Measurements from ENCODE around the gene CDK17.
"Not testable (repeated sequence)": the region's sequence is repeated elsewhere in the genome, so short reads cannot be mapped to it uniquely, and the experiment has no call there.

The CDK17 gene

DNA sequence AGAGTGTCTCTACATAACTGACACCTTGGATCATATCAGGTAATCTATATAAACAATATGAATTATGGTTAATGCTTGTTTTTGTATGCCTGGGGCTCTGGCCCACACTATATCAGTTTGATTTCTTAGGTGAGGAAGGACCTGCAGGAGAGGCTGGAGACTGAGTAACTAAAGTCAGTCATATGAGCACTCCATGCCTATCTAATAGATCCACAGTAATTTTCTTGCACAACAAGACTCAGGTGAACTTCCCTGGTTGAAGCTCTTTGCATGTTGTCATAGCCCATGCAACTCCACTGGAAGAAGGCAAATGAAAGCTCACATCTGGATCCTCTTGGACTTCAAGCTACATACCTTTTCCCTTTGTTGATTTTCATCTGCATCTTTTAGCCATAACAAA lies 62.3 kb downstream of the CDK17 start:
- no peak overlapping the region for H3K27ac ChIP-seq (ENCODE audit: low read depth, low read length)
- H3K4me1 ChIP-seq (ENCODE audit: control insufficient read depth, insufficient read depth, low read length), result peaks cover 3% of the 10 kb centered on the region
- no peak overlapping the region for H3K4me3 ChIP-seq (ENCODE audit: low read length)
- no peak overlapping the region for H3K9ac ChIP-seq (ENCODE audit: low read length)
- H3K27me3 ChIP-seq (ENCODE audit: control insufficient read depth, insufficient read depth, low read length), result no peaks in the 10 kb centered on the region
- no peaks in the 10 kb centered on the region for H3K36me3 ChIP-seq (ENCODE audit: control insufficient read depth, insufficient read depth, low read length)

DNA sequence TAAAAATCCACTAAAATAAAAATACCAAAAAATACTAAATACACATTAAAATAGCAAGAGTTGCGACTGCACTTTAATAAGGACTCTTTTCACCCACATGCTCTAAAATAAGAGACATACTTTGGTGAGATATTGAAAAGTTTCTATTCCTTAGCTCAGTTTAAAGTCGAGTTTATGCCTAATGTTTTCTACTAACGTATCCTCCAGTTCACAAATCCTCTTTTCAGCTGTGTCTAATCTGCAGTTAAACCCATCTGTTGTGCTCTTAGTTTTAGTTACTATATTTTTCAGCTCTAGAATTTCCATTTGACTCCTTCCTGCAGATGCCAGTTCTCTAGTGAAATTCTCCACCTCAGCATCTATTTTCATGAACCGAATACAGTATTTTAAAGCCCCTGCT lies 63.8 kb downstream of the CDK17 start:
- Histone ChIP-seq H3K27ac (ENCODE audit: low read depth, low read length) (no peak overlapping the region), H3K27me3 (ENCODE audit: control insufficient read depth, insufficient read depth, low read length) (no peaks in the 10 kb centered on the region), H3K4me1 (ENCODE audit: control insufficient read depth, insufficient read depth, low read length) (peaks cover 3% of the 10 kb centered on the region), H3K36me3 (ENCODE audit: control insufficient read depth, insufficient read depth, low read length) (no peaks in the 10 kb centered on the region), H3K4me3 (ENCODE audit: low read length) (no peak overlapping the region), H3K9ac (ENCODE audit: low read length) (no peak overlapping the region)

DNA sequence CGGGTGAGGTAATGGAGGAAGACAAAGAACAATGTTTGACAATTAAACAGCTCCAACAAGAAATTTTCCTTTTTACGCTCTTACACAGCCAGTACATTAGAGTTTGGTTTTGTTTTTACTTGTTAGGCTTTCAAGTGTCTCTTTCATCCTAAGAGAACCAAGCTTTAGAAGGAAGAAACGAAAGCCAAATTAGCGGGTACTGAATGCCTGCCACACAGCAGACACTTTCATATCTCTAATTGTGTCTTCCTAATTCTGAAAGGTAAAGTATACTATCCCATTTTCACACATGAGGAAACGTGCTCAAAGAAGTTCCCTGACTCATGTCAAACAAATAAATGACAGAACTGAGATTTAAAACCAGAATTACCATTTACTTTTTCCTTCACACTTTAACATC lies 65.0 kb downstream of the CDK17 start:
- Histone ChIP-seq H3K4me3 (ENCODE audit: low read length) (no peak overlapping the region), H3K27ac (ENCODE audit: low read depth, low read length) (no peak overlapping the region), H3K27me3 (ENCODE audit: control insufficient read depth, insufficient read depth, low read length) (no peaks in the 10 kb centered on the region), H3K4me1 (ENCODE audit: control insufficient read depth, insufficient read depth, low read length) (peaks cover 3% of the 10 kb centered on the region), H3K9ac (ENCODE audit: low read length) (no peak overlapping the region), H3K36me3 (ENCODE audit: control insufficient read depth, insufficient read depth, low read length) (no peaks in the 10 kb centered on the region)

DNA sequence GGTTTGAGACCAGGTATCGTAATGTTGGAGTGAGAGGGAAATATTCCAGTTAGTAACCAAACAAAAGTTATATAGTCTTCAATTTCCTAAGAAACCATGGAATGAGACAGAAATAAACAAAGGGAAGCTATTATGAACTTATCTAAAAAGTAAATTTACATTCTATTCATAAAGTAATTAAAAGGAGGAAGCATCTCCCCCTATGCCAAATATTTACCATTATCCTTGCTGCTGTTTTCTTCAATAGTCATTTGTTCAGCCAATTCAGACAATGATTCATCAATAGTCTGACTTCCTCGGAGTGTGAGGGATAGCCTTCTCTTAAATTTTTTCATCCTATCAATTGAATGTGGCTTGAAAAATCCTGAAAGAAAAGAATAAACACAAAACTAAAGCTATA lies 65.7 kb downstream of the CDK17 start:
- no peak overlapping the region for H3K27ac ChIP-seq (ENCODE audit: low read depth, low read length)
- H3K4me3 ChIP-seq (ENCODE audit: low read length), result no peak overlapping the region
- no peak overlapping the region for H3K9ac ChIP-seq (ENCODE audit: low read length)
- H3K4me1 ChIP-seq (ENCODE audit: control insufficient read depth, insufficient read depth, low read length), result peaks cover 3% of the 10 kb centered on the region
- no peaks in the 10 kb centered on the region for H3K27me3 ChIP-seq (ENCODE audit: control insufficient read depth, insufficient read depth, low read length)
- H3K36me3 ChIP-seq (ENCODE audit: control insufficient read depth, insufficient read depth, low read length), result no peaks in the 10 kb centered on the region

DNA sequence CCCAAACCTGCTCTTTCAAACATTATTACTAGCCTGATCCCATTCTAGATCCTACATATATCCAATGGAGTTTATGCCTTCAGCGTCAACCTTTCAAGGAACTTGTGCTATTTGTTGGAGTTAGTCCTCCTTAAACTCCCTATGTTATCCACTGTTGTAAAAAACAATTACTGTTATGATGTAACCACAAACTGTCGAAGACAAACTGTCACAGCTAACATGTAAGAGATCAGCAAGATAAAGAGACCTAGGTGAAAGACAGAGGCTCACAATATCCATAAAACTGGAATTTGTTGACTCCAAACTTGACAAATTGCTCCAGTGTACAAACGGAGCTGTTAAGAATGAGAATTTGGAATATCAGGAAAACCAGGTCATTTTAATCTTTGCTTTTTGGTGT lies 70.7 kb downstream of the CDK17 start:
- no peaks in the 10 kb centered on the region for H3K4me1 ChIP-seq (ENCODE audit: control insufficient read depth, insufficient read depth, low read length)
- peaks cover 2% of the 10 kb centered on the region for H3K36me3 ChIP-seq (ENCODE audit: control insufficient read depth, insufficient read depth, low read length)
- no peaks in the 10 kb centered on the region for H3K27me3 ChIP-seq (ENCODE audit: control insufficient read depth, insufficient read depth, low read length)
- no peak overlapping the region for H3K4me3 ChIP-seq (ENCODE audit: low read length)
- H3K9ac ChIP-seq (ENCODE audit: low read length), result no peak overlapping the region
- H3K27ac ChIP-seq (ENCODE audit: low read depth, low read length), result no peak overlapping the region

DNA sequence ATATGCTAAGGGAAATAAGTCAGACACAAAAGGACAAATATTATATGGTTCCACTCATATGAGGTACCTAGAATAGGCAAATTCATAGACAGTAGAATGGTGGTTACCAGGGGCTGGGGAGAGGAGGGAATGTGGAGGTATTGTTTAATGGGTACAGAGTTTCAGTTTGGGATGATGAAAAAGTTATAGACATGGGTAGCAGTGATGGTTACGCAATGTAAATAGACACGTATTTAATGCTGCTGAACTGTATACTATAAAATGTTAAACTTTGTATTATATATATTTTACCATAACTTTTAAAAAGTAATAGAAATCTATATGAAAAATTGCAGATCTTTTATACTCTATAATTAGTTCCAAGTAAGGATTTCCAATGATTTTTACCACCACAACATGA lies 71.2 kb downstream of the CDK17 start:
- Histone ChIP-seq H3K9ac (ENCODE audit: low read length) (no peak overlapping the region), H3K27me3 (ENCODE audit: control insufficient read depth, insufficient read depth, low read length) (no peaks in the 10 kb centered on the region), H3K27ac (ENCODE audit: low read depth, low read length) (no peak overlapping the region), H3K36me3 (ENCODE audit: control insufficient read depth, insufficient read depth, low read length) (peaks cover 2% of the 10 kb centered on the region), H3K4me3 (ENCODE audit: low read length) (no peak overlapping the region), H3K4me1 (ENCODE audit: control insufficient read depth, insufficient read depth, low read length) (no peaks in the 10 kb centered on the region)

DNA sequence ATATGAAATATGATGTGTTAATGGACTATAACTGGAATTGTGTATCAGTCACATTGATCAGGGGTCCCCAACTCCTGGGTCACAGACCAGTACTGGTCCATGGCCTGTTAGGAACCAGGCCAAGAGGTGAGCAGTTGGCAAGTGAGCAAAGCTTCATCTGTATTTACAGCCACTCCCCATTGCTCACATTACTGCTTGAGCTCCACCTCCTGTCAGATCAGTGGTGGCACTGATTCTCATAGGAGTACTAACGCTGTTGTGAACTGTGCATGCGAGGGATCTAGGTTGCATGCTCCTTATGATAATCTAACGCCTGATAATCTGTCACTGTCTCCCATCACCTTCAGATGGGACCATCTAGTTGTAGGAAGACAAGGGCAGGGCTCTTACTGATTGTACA lies 72.3 kb downstream of the CDK17 start:
- H3K4me3 ChIP-seq (ENCODE audit: low read length), result no peak overlapping the region
- no peak overlapping the region for H3K27ac ChIP-seq (ENCODE audit: low read depth, low read length)
- no peaks in the 10 kb centered on the region for H3K4me1 ChIP-seq (ENCODE audit: control insufficient read depth, insufficient read depth, low read length)
- H3K27me3 ChIP-seq (ENCODE audit: control insufficient read depth, insufficient read depth, low read length), result no peaks in the 10 kb centered on the region
- no peak overlapping the region for H3K9ac ChIP-seq (ENCODE audit: low read length)
- H3K36me3 ChIP-seq (ENCODE audit: control insufficient read depth, insufficient read depth, low read length), result peaks cover 2% of the 10 kb centered on the region

DNA sequence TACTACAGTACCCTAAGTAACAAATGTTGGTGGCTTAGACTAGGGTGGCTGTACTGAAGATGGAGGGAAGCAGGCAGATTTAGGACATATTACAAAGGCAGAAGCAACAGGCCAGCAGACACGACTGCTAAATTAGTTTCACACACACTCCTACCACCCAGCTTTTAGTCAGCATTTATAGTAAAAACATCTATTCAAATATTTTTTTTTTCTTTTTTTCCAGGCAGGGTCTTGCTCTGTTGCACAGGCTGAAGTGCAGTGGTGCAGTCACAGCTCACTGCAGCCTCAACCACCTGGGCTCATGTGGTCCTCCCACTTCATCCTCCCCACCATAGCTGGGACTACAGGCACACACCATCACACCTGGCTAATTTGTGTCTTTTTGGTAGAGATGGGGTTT lies 72.9 kb downstream of the CDK17 start:
- H3K27me3 ChIP-seq (ENCODE audit: control insufficient read depth, insufficient read depth, low read length), result no peaks in the 10 kb centered on the region
- no peak overlapping the region for H3K9ac ChIP-seq (ENCODE audit: low read length)
- no peak overlapping the region for H3K27ac ChIP-seq (ENCODE audit: low read depth, low read length)
- no peaks in the 10 kb centered on the region for H3K4me1 ChIP-seq (ENCODE audit: control insufficient read depth, insufficient read depth, low read length)
- H3K4me3 ChIP-seq (ENCODE audit: low read length), result no peak overlapping the region
- peaks cover 2% of the 10 kb centered on the region for H3K36me3 ChIP-seq (ENCODE audit: control insufficient read depth, insufficient read depth, low read length)

DNA sequence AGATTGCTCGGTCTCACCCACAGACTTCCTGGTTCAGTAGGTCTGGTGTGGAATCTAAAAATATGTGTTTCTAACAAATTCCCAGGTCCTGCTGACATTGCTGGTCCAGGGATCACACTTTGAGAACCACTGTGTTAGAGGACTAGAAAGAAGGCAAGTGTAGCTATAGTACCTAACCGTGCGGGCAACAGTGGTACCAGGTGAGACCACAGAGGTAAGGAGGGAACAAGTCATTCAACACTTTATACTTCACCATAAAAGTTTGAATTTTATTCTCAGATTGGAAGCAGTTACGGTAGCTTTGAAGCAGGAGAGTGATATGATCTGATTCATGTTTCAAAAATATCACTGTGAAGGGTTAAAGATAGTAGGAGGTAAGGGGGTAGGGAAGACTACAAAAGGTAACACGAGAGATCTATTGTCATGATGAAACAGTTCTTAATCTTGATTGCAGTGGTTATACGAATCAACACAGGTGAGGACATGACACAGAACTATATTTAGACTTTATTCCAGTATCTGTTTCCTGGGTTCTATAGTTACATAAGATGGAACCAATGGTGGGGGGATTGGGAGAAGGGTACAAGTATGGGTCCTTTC lies 73.5 kb downstream of the CDK17 start:
- Histone ChIP-seq H3K27ac (ENCODE audit: low read depth, low read length) (no peak overlapping the region), H3K4me3 (ENCODE audit: low read length) (no peak overlapping the region), H3K27me3 (ENCODE audit: control insufficient read depth, insufficient read depth, low read length) (no peaks in the 10 kb centered on the region), H3K9ac (ENCODE audit: low read length) (no peak overlapping the region), H3K4me1 (ENCODE audit: control insufficient read depth, insufficient read depth, low read length) (no peaks in the 10 kb centered on the region), H3K36me3 (ENCODE audit: control insufficient read depth, insufficient read depth, low read length) (peaks cover 2% of the 10 kb centered on the region)

DNA sequence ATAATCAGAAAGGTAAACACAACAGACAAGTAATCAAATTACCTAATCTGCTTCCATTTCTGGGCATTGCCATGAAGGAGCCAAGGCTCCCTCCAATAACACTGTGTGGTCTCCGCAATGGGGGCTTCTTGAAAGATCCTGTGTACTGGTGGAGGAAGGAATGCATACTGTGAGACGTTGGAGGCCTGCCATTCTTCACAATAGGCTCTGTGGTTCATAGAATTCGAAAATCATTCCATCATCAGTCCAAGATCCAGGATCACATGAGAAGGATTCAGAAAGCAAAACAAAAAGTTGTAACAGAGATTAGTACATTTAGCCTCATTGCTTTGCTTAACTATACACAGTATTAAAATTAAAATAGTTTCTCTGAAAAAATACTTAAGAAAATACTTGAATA lies 76.3 kb downstream of the CDK17 start:
- Histone ChIP-seq H3K4me3 (ENCODE audit: low read length) (no peak overlapping the region), H3K27ac (ENCODE audit: low read depth, low read length) (no peak overlapping the region), H3K36me3 (ENCODE audit: control insufficient read depth, insufficient read depth, low read length) (peaks cover 2% of the 10 kb centered on the region), H3K27me3 (ENCODE audit: control insufficient read depth, insufficient read depth, low read length) (no peaks in the 10 kb centered on the region), H3K9ac (ENCODE audit: low read length) (no peak overlapping the region), H3K4me1 (ENCODE audit: control insufficient read depth, insufficient read depth, low read length) (no peaks in the 10 kb centered on the region)

DNA sequence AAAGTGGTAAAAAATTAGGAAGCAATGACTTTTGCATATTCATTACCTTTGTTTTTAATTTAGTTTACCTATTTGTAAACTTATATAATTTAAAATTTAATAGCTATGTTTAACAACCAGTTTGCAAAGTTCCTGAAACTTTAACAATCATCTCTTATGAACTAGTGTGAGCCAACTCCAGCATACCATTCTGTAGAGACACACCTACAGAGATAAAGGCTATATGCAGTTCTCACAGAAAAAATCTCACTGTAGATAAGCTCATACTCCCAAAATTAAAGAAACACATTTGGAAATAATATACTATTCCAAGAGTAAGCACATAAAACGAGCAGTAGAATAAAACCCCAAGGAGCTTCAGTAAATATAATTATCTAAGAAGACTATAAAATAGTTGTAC lies 77.5 kb downstream of the CDK17 start:
- no peak overlapping the region for H3K9ac ChIP-seq (ENCODE audit: low read length)
- H3K27ac ChIP-seq (ENCODE audit: low read depth, low read length), result no peak overlapping the region

DNA sequence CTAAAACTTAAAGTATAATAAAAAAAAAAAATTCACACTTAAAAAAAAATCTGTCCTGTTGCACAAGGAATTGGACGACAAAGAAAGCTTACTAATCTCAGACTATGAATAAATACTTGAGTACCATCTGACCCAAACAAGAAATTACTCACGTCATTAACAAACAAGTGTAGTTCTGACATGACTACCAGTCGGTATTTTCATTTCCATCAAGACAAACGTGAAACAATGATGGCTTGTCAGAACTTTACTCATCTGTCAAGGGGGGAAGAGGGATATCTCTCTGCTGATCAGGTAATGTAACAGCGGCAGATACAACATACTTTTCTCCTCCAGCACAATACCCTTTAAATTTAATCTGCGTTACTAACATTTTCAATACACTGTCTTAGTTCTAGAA lies 78.3 kb downstream of the CDK17 start:
- no peaks in the 10 kb centered on the region for H3K27me3 ChIP-seq (ENCODE audit: control insufficient read depth, insufficient read depth, low read length)
- no peak overlapping the region for H3K27ac ChIP-seq (ENCODE audit: low read depth, low read length)
- no peak overlapping the region for H3K4me3 ChIP-seq (ENCODE audit: low read length)
- no peaks in the 10 kb centered on the region for H3K4me1 ChIP-seq (ENCODE audit: control insufficient read depth, insufficient read depth, low read length)
- H3K9ac ChIP-seq (ENCODE audit: low read length), result no peak overlapping the region
- H3K36me3 ChIP-seq (ENCODE audit: control insufficient read depth, insufficient read depth, low read length), result no peaks in the 10 kb centered on the region

More for the DNA sequence above, 77.5 kb downstream of the CDK17 start:
- Histone ChIP-seq H3K36me3 (ENCODE audit: control insufficient read depth, insufficient read depth, low read length) (peaks cover 2% of the 10 kb centered on the region), H3K27me3 (ENCODE audit: control insufficient read depth, insufficient read depth, low read length) (no peaks in the 10 kb centered on the region), H3K4me3 (ENCODE audit: low read length) (no peak overlapping the region), H3K4me1 (ENCODE audit: control insufficient read depth, insufficient read depth, low read length) (no peaks in the 10 kb centered on the region)

DNA sequence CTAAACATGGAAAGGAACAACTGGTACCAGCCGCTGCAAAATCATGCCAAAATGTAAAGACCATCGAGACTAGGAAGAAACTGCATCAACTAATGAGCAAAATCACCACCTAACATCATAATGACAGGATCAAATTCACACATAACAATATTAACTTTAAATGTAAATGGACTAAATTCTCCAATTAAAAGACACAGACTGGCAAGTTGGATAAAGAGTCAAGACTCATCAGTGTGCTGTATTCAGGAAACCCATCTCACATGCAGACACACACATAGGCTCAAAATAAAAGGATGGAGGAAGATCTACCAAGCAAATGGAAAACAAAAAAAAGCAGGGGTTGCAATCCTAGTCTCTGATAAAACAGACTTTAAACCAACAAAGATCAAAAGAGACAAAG lies 82.4 kb downstream of the CDK17 start:
- H3K36me3 ChIP-seq (ENCODE audit: control insufficient read depth, insufficient read depth, low read length); H3K9ac ChIP-seq (ENCODE audit: low read length); H3K4me3 ChIP-seq (ENCODE audit: low read length); H3K4me1 ChIP-seq (ENCODE audit: control insufficient read depth, insufficient read depth, low read length); H3K27ac ChIP-seq (ENCODE audit: low read depth, low read length); H3K27me3 ChIP-seq (ENCODE audit: control insufficient read depth, insufficient read depth, low read length): not testable (repeated sequence)

Data from rectal smooth muscle tissue (tissue), 1 donor.